Dendritic cell treated with granulocyte-macrophage colony-stimulating factor and Interleukin-4, amounts not matched to agents 40 ng/mL and 50 ng/mL, for 4 days (primary cell): ENCODE data around the gene IGFBP2.

ENCODE experiments used
- H3K27ac Mint-ChIP-seq: one replicate; pipeline ENCODE4 v1.8.0; 2022; ENCODE audit warnings: mild to moderate bottlenecking, mixed read lengths
- H3K27me3 Mint-ChIP-seq: one replicate; pipeline ENCODE4 v1.8.0; 2022; ENCODE audit warnings: mild to moderate bottlenecking, mixed read lengths
- H3K36me3 Mint-ChIP-seq: one replicate; pipeline ENCODE4 v1.8.0; 2022; ENCODE audit warnings: low read depth, mixed read lengths
- H3K4me1 Mint-ChIP-seq: one replicate; pipeline ENCODE4 v1.8.0; 2022; ENCODE audit warnings: low read depth, mixed read lengths
- H3K4me3 Mint-ChIP-seq: one replicate; pipeline ENCODE4 v1.8.0; 2022; ENCODE audit warnings: mild to moderate bottlenecking, moderate library complexity, mixed read lengths
- H3K9me3 Mint-ChIP-seq: one replicate; pipeline ENCODE4 v1.8.0; 2022; ENCODE audit warnings: mixed read lengths
- intact Hi-C: fragments of 100-400 bp; cut with micrococcal nuclease; formaldehyde crosslinking; loops from one replicate; pipeline ENCODE4 v1.15.0; 2022

IGFBP2 gene

GRCh38 chr2:216643986-216644659 is 10.9 kb downstream of the IGFBP2 start:
- H3K4me3 Mint-ChIP-seq = no peak overlapping the region
- H3K36me3 Mint-ChIP-seq = no peaks in the 10 kb centered on the region
- no peak overlapping the region for H3K27ac Mint-ChIP-seq
- H3K9me3 Mint-ChIP-seq = no peaks in the 10 kb centered on the region
- no peaks in the 10 kb centered on the region for H3K4me1 Mint-ChIP-seq
- peaks cover 3% of the 10 kb centered on the region for H3K27me3 Mint-ChIP-seq
- intact Hi-C loops = no loop called here

DNA sequence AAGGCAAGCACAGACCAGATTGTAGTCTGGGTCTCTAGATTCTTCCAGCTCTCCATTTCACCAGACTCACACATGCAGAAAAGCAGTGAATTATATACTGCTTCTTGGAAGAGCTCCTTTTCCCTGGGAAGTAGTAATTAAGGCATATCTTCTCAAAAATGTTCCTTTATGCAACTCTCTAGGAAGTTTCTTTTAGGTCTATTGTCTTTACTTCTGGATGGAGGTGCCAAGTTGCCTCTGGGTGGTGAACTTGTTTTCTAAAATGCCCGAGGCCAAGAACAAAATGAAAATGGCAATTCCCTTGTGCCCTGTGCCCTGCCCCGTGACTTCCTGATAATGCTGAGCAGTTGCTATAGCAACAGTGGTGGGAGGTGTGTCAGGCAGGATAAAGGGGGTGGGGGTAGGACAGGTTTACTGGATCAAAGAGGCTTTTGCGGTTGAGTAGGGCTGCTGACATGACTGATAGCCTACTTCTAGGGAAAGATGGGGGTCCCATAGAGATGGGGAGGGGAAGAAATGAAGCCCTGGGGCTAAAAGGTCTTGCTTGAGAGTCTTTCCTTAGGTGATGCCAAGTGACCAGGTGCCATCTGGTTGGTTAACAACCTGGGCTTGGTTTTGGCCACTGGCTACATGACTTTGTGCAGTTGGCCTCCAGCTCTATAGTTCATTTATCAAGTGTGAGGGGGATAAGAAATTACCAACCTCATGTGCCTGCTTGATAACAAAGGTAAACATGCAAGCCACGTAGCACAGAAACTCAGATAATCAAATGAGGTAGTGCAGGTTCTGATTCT is 11.8 kb downstream of the IGFBP2 start:
- intact Hi-C loops = no loop called here
- H3K4me1 Mint-ChIP-seq = no peaks in the 10 kb centered on the region
- no peak overlapping the region for H3K27ac Mint-ChIP-seq
- no peaks in the 10 kb centered on the region for H3K9me3 Mint-ChIP-seq
- no peak overlapping the region for H3K4me3 Mint-ChIP-seq
- no peaks in the 10 kb centered on the region for H3K36me3 Mint-ChIP-seq
- H3K27me3 Mint-ChIP-seq = peaks cover under 1% of the 10 kb centered on the region

DNA sequence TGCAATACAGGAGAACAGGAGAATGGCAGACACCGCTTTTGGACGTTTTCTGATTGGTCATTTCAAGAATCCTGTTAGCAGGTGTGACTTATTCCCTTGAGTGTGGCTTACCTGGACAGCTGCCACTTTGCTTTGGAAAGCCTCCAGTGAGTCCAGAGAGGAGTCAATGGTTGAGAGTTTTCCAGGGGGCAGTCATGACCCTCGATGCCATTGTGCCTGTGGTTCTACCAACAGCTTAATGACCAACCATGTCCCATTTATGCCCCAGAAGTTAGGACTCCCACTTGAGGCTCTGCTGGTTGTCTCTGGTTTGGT is 12.4 kb downstream of the IGFBP2 start:
- intact Hi-C loops = no loop called here
- no peaks in the 10 kb centered on the region for H3K9me3 Mint-ChIP-seq
- no peak overlapping the region for H3K4me3 Mint-ChIP-seq
- no peaks in the 10 kb centered on the region for H3K36me3 Mint-ChIP-seq
- no peaks in the 10 kb centered on the region for H3K4me1 Mint-ChIP-seq
- H3K27me3 Mint-ChIP-seq = no peaks in the 10 kb centered on the region
- H3K27ac Mint-ChIP-seq = no peak overlapping the region

DNA sequence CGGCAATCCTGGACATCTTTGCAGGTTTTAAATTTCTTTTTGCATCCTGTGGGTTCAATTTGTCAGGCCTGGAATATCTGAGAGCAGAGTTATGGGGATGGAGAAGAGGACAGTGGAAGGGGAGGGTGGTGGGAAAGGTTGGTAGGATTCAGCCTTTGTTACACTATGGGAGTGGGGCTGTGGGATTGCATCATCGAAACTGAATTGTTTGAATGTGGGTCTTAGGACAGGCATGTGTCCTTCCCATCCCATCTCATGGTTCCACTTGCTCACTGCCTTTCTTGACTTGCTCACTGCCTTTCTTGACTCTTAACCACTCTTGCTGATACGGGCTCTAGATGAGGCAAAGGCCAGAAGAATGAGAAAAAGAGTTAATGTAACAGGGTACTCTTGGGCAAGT is 12.9 kb downstream of the IGFBP2 start:
- no peaks in the 10 kb centered on the region for H3K27me3 Mint-ChIP-seq
- no peak overlapping the region for H3K27ac Mint-ChIP-seq
- no peaks in the 10 kb centered on the region for H3K4me1 Mint-ChIP-seq
- intact Hi-C loops = no loop called here
- no peaks in the 10 kb centered on the region for H3K36me3 Mint-ChIP-seq
- H3K9me3 Mint-ChIP-seq = no peaks in the 10 kb centered on the region
- H3K4me3 Mint-ChIP-seq = no peak overlapping the region

- no peak overlapping the region for H3K4me3 Mint-ChIP-seq
- H3K9me3 Mint-ChIP-seq = no peaks in the 10 kb centered on the region
- H3K4me1 Mint-ChIP-seq = no peaks in the 10 kb centered on the region
- no peak overlapping the region for H3K27ac Mint-ChIP-seq
- H3K36me3 Mint-ChIP-seq = no peaks in the 10 kb centered on the region
- peaks cover 2% of the 10 kb centered on the region for H3K27me3 Mint-ChIP-seq
- intact Hi-C loops = no loop called here
Measured at GRCh38 chr2:216648105-216648504, 14.9 kb downstream of the IGFBP2 start.

GRCh38 chr2:216649574-216649973 is 16.4 kb downstream of the IGFBP2 start:
- no peaks in the 10 kb centered on the region for H3K4me1 Mint-ChIP-seq
- intact Hi-C loops = no loop called here
- no peak overlapping the region for H3K27ac Mint-ChIP-seq
- no peaks in the 10 kb centered on the region for H3K36me3 Mint-ChIP-seq
- no peaks in the 10 kb centered on the region for H3K9me3 Mint-ChIP-seq
- H3K4me3 Mint-ChIP-seq = no peak overlapping the region
- peaks cover 2% of the 10 kb centered on the region for H3K27me3 Mint-ChIP-seq

- Mint-ChIP-seq H3K9me3 (no peaks in the 10 kb centered on the region), H3K4me3 (no peak overlapping the region), H3K27ac (no peak overlapping the region), H3K4me1 (no peaks in the 10 kb centered on the region), H3K36me3 (no peaks in the 10 kb centered on the region), H3K27me3 (peaks cover 2% of the 10 kb centered on the region)
- intact Hi-C loops = no loop called here
Measured at GRCh38 chr2:216650626-216651257, 17.5 kb downstream of the IGFBP2 start.

- intact Hi-C loops = no loop called here
- no peaks in the 10 kb centered on the region for H3K36me3 Mint-ChIP-seq
Measured at GRCh38 chr2:216651351-216651881, 18.2 kb downstream of the IGFBP2 start.

DNA sequence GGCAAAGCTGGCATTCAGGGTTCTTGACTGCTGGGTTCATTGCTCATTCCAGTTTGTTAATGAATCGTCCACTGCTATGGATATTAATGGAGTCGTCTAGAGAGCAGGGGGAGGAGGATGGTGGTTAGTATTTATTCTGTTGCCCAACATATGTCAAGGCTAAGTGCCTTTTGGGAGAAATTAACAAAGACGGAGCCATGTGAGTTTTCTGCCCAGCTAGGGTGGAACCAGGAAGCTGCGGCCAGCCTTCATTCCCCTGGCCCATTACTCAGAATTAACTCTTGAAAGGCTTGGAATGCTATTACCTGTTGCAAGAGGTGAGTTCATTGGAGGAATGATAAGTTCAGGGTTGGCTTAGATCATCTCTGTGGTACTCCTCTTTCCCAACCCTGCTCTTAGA is 19.3 kb downstream of the IGFBP2 start:
- no peak overlapping the region for H3K27ac Mint-ChIP-seq
- intact Hi-C loops = no loop called here
- H3K4me1 Mint-ChIP-seq = no peaks in the 10 kb centered on the region
- no peaks in the 10 kb centered on the region for H3K9me3 Mint-ChIP-seq
- H3K27me3 Mint-ChIP-seq = peaks cover 2% of the 10 kb centered on the region
- H3K36me3 Mint-ChIP-seq = no peaks in the 10 kb centered on the region
- H3K4me3 Mint-ChIP-seq = no peak overlapping the region

More at GRCh38 chr2:216651351-216651881, 18.2 kb downstream of the IGFBP2 start:
- Mint-ChIP-seq H3K9me3 (no peaks in the 10 kb centered on the region), H3K4me1 (no peaks in the 10 kb centered on the region), H3K27ac (no peak overlapping the region), H3K4me3 (no peak overlapping the region), H3K27me3 (peaks cover 2% of the 10 kb centered on the region)

- intact Hi-C loops = no loop called here
- peaks cover 2% of the 10 kb centered on the region for H3K27me3 Mint-ChIP-seq
- H3K4me3 Mint-ChIP-seq = no peak overlapping the region
- H3K36me3 Mint-ChIP-seq = no peaks in the 10 kb centered on the region
- no peaks in the 10 kb centered on the region for H3K9me3 Mint-ChIP-seq
- no peaks in the 10 kb centered on the region for H3K4me1 Mint-ChIP-seq
- H3K27ac Mint-ChIP-seq = no peak overlapping the region
Measured at GRCh38 chr2:216653093-216653799, 20.0 kb downstream of the IGFBP2 start.

DNA sequence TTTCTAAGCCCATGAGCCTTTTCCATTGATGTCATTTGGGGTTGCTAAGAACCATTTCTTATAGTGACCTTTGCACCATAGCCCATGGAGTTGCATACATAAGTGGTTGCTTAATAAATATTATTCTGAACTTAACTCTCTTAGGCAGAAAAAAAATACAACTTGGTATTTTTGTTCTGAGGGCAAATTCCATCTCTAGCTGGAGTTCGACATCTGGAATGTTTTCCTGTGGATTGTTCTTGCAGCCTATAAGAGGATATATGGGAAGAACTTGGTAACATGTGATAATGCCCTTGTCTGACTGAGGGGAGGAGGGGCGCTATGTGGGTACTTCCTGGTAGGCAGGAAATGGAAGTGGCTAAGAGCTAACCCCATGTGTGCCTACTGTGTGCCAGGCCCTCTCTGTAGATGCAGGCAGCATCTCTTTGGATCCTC is 20.7 kb downstream of the IGFBP2 start:
- Mint-ChIP-seq H3K27me3 (peaks cover 2% of the 10 kb centered on the region), H3K4me3 (no peak overlapping the region), H3K9me3 (no peaks in the 10 kb centered on the region), H3K4me1 (no peaks in the 10 kb centered on the region), H3K36me3 (no peaks in the 10 kb centered on the region), H3K27ac (no peak overlapping the region)
- intact Hi-C loops = no loop called here

DNA sequence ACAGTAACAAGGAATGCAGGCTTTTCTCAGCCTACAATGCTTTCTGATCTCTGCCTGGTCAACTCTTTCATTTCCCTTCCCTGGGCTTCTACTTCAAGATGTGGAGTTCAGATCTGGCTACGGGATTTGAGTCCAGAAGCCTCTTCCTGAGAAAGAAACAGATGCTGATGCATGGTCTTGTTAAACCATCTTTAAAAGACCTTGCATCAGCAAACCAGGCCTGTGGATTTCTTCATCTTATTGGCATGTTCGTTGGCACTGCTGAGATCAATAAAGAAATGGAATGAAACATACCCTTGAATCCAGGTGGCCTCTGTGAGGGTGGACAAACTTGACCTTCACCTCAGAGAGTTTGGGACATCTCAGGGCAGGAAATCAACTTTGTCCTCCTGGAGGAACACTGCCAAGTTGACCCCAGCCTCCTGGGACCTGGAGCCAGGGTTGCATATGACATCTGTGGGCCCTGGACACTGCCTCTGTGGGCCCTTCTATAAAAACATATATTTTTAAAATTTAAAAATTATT is 21.4 kb downstream of the IGFBP2 start:
- no peak overlapping the region for H3K27ac Mint-ChIP-seq
- no peaks in the 10 kb centered on the region for H3K36me3 Mint-ChIP-seq
- no peaks in the 10 kb centered on the region for H3K9me3 Mint-ChIP-seq
- intact Hi-C loops = no loop called here
- peaks cover 2% of the 10 kb centered on the region for H3K27me3 Mint-ChIP-seq
- H3K4me3 Mint-ChIP-seq = no peak overlapping the region
- H3K4me1 Mint-ChIP-seq = no peaks in the 10 kb centered on the region

DNA sequence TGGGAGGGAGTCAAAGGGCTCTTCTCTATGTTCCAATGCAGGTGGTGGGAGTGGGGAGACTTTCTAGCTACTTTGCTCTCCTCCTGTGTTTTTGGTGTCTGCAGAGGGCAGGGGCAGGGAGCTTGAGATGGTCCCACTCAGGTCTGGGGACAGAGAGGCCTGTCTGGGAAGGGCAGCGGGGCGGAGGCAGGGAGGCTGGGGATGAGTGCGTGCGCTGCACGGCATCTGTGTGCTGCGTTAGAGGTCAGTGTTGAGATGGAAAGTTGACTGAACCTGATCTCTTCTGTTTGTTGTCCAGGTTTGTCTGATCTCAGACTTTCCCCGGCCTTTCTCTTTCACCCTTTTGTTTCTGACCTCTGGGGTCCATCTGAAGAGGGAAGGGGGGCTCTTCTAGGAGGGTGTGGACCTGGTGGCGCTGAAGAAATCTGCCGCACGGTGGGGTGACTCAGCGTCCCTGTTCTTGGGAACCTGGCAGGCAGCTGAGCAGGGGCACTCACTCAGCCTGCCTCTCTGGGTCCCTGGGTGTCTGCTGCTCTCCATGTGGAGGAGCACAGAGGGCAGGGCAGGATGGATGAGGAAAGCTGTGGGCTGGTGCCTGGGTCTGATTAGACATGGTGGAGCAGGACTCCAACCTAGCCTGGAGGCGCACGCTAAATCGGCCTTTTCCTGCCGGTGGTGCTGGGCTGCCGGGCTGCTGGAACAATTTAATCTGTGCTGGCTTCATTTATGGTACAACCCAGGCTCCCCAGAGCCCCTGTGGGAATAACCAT is 24.1 kb downstream of the IGFBP2 start:
- Mint-ChIP-seq H3K27ac (no peak overlapping the region), H3K36me3 (no peaks in the 10 kb centered on the region), H3K27me3 (peaks cover 2% of the 10 kb centered on the region), H3K4me1 (no peaks in the 10 kb centered on the region), H3K4me3 (no peak overlapping the region), H3K9me3 (no peaks in the 10 kb centered on the region)
- intact Hi-C loops = no loop called here
